ENCODE data around the gene MAP2K3.

DNA sequence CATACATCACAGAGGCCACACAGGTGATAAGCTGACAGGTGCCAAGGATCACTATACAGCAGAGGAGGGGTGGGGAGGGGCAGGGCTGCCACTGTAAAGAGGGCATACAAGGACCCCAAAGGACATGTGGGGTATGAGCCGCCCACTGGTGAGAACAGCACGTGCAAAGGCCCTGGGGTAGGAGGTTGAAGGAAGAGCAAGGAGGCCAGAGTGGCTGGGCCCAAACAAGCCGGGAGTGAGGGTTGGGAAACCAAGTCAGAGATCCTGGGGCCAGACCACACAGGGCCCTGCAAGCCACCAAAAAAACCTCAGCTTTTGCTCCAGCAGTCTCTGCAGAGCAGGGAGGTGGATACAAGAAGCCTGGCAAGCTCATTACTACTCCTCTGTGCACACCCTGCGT, 37.8 kb upstream of the MAP2K3 start:
- TF ChIP-seq EZH2 (IDR thresholded peaks at IDR 0.05; ENCODE audit: low read depth): no peak
- TF ChIP-seq, protein P1, sequence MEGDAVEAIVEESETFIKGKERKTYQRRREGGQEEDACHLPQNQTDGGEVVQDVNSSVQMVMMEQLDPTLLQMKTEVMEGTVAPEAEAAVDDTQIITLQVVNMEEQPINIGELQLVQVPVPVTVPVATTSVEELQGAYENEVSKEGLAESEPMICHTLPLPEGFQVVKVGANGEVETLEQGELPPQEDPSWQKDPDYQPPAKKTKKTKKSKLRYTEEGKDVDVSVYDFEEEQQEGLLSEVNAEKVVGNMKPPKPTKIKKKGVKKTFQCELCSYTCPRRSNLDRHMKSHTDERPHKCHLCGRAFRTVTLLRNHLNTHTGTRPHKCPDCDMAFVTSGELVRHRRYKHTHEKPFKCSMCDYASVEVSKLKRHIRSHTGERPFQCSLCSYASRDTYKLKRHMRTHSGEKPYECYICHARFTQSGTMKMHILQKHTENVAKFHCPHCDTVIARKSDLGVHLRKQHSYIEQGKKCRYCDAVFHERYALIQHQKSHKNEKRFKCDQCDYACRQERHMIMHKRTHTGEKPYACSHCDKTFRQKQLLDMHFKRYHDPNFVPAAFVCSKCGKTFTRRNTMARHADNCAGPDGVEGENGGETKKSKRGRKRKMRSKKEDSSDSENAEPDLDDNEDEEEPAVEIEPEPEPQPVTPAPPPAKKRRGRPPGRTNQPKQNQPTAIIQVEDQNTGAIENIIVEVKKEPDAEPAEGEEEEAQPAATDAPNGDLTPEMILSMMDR (conservative IDR thresholded peaks at IDR 0.05): no peak

Measured in PC-9 (cell line).